SK-N-SH (cell line): Measurements from ENCODE around the gene EHD3. TPM values are rescaled to one million over a fixed set of nuclear protein-coding genes. Genes with fewer than 3 reads are reported as not detected.
A peak's percentile ranks its signal among the peaks of the same experiment; 100 is the strongest.

Source experiments
- EP300 ChIP-seq, 2 experiments: IDR thresholded peaks; 2 replicates each; pipeline versions ENCODE4 v1.4.0 to v1.6.1; 2012; ENCODE audit warnings: borderline replicate concordance in 1 of 2, low read depth in 1 of 2, low read length in 1 of 2
- GABPA ChIP-seq: IDR thresholded peaks from 2 replicates; pipeline ENCODE4 v1.4.0; 2012; ENCODE audit warnings: low read depth, mild to moderate bottlenecking
- GATA2 ChIP-seq: sonication (generic); formaldehyde crosslinking; IDR thresholded peaks from 2 replicates; pipeline ENCODE4 v1.5.0; 2020; ENCODE audit warnings: mild to moderate bottlenecking, missing genetic modification reagents
- IRF3 ChIP-seq: fragments of 150-350 bp; IDR thresholded peaks from 2 replicates; pipeline ENCODE4 v1.6.1; 2016; ENCODE audit warnings: mild to moderate bottlenecking, low read depth, low read length
- MXI1 ChIP-seq: IDR thresholded peaks from 2 replicates; pipeline ENCODE4 v1.6.1; 2012; ENCODE audit warnings: mild to moderate bottlenecking, low read depth, low read length, improper control_type of control experiment
- POLR2AphosphoS5 ChIP-seq: IDR thresholded peaks from 2 replicates; pipeline ENCODE4 v1.6.1; 2012; ENCODE audit warnings: low read depth, low read length
- RAD21 ChIP-seq: IDR thresholded peaks from 2 replicates; pipeline ENCODE4 v1.6.1; 2012; ENCODE audit warnings: mild to moderate bottlenecking, low read length
- RFX5 ChIP-seq: IDR thresholded peaks from 2 replicates; pipeline ENCODE4 v1.6.1; 2012; ENCODE audit warnings: mild to moderate bottlenecking, improper control_type of control experiment, low read length
- TCF12 ChIP-seq: IDR thresholded peaks from 2 replicates; pipeline ENCODE4 v1.4.0; 2012
- USF1 ChIP-seq: IDR thresholded peaks from 2 replicates; pipeline ENCODE4 v1.4.0; 2012; ENCODE audit warnings: low read depth, borderline replicate concordance
- polyA plus RNA-seq, 3 experiments: library from polyadenylated mRNA; depleted of rRNA; stranded (reverse); fragments of >200 nt; gene quantifications; 2 replicates each; pipeline ENCODE4 v1.2.3, GENCODE V29; 2012
- small RNA-seq, 7 experiments: library from RNA; depleted of rRNA; stranded (forward); fragments of <200 nt; gene quantifications; one replicate each; pipeline ENCODE3, GENCODE V24; 2012
- TF ChIP-seq, protein P1 (sequence below): IDR thresholded peaks from 2 replicates; pipeline ENCODE4 v1.4.0; 2012; ENCODE audit warnings: low read depth
- TF ChIP-seq, protein P2 (sequence below): IDR thresholded peaks from 2 replicates; pipeline ENCODE4 v1.4.0; 2012; ENCODE audit warnings: low read depth, borderline replicate concordance

Gene EHD3
- polyA plus RNA-seq, 1 of the 3 experiments (the other 2 are of a cell fraction), result 45.4 TPM

DNA sequence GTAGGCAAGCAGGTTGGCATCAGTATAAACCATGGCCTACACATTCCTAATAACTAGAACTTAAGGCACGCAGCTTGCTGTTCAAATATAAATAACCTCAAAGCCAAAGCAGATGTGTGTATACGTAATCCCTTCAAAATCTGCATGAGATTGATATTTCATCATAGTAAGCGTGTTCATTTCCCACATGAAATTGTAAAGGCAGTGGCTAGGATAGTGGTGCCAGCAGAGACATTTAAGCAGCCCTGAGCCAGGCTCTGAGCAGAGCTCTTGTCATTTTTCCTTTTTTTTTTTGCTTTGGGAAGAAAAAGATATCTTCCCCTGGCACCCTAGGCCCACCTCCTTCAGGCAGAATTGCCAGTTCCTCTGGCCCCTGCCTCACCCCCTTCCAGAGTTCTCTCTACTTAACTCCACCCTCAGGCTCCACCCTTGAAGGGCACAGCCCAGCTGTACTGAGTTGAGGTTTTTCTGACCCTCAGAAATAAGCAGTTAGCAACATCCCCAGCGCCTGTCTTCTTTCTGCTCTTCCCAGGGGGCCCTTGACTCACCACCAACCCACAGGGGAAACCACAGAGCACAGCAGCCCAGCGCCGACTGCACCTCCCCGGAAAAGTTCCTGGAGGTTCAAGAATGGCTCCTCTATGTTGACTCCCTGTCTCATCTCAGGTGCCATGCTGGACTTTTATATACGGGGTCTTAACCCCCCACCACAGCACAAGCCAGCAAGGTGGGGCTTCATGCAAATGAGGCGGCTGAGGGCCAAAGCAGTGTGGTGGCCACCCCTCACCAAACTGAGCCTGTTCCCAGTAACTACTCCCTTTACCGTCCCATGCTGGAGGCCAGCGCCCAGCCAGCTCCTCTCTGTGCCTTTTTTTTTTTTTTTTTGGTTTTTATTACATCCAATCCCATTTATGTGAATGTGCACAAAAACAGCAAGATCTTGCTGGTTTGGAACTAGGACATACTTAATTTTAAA lies 84.7 kb downstream of the EHD3 start (continued):
- TF ChIP-seq EP300 (IDR thresholded peaks at IDR 0.05; ENCODE audit: borderline replicate concordance in 1 of 2, low read depth in 1 of 2, low read length in 1 of 2) (peak in 1 of 2 experiments; percentile 32; a peak in 1 of 4 replicates), RFX5 (no peak), POLR2AphosphoS5 (no peak), MXI1 (no peak), TCF12 (peak; percentile 81), GABPA (no peak), GATA2 (CRISPR knock-in tag) (no peak), RAD21 (no peak), IRF3 (no peak), USF1 (no peak)
- TF ChIP-seq, protein P1, sequence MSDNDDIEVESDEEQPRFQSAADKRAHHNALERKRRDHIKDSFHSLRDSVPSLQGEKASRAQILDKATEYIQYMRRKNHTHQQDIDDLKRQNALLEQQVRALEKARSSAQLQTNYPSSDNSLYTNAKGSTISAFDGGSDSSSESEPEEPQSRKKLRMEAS, result no peak
- TF ChIP-seq, protein P2, sequence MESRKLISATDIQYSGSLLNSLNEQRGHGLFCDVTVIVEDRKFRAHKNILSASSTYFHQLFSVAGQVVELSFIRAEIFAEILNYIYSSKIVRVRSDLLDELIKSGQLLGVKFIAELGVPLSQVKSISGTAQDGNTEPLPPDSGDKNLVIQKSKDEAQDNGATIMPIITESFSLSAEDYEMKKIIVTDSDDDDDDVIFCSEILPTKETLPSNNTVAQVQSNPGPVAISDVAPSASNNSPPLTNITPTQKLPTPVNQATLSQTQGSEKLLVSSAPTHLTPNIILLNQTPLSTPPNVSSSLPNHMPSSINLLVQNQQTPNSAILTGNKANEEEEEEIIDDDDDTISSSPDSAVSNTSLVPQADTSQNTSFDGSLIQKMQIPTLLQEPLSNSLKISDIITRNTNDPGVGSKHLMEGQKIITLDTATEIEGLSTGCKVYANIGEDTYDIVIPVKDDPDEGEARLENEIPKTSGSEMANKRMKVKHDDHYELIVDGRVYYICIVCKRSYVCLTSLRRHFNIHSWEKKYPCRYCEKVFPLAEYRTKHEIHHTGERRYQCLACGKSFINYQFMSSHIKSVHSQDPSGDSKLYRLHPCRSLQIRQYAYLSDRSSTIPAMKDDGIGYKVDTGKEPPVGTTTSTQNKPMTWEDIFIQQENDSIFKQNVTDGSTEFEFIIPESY, result no peak
- TF ChIP-seq, all 33 proteins: peak for 5

Small RNAs within 50 kb of the gene (small RNA-seq; reads per million reads assigned to genes)
- 0 reads per million in 7 experiments for gene RNA5SP90

Other genes with a start within 250 kb of the EHD3 start
- gene GALNT14, start 95.7 kb upstream of the EHD3 start, polyA plus RNA-seq (2012; rRNA removed), result 1.6 and 1.8 TPM in 2 replicates
- gene CAPN14, start 16.6 kb upstream of the EHD3 start, polyA plus RNA-seq (2012; rRNA removed), result 0.08 and 0.11 TPM in 2 replicates
- gene XDH, start 180.6 kb downstream of the EHD3 start, polyA plus RNA-seq (2012; rRNA removed), result 0.33 and 0.50 TPM in 2 replicates